HG02973 (cell line): ENCODE data around the gene PARD3B.
"Not testable (repeated sequence)": the region's sequence is repeated elsewhere in the genome, so short reads cannot be mapped to it uniquely, and the experiment has no call there.

Experiments used
- ATAC-seq: cut with Tn5 transposase; IDR thresholded peaks from one replicate; pipeline ENCODE4 v1.9.1; 2021; ENCODE audit warnings: moderate library complexity; ENCODE audit not compliant: unreplicated experiment

PARD3B gene

GRCh38 chr2:204541637-204542036, 3.6 kb upstream of the PARD3B start:
- ATAC-seq: no peak

- ATAC-seq: no peak
Observed at GRCh38 chr2:204542982-204543608, 2.2 kb upstream of the PARD3B start.

- peak; percentile 22 for ATAC-seq
Observed at GRCh38 chr2:204545861-204546735, 823 bp downstream of the PARD3B start.

GRCh38 chr2:204550751-204551511, 5.7 kb downstream of the PARD3B start:
- no peak for ATAC-seq

- no peak for ATAC-seq
Observed at GRCh38 chr2:204551512-204551863, 6.2 kb downstream of the PARD3B start.

- no peak for ATAC-seq
Observed at GRCh38 chr2:204557604-204558003, 12.3 kb downstream of the PARD3B start.

- not testable (repeated sequence) for ATAC-seq
Observed at GRCh38 chr2:204559358-204559757, 14.1 kb downstream of the PARD3B start.

GRCh38 chr2:204560902-204561301, 15.6 kb downstream of the PARD3B start:
- no peak for ATAC-seq

GRCh38 chr2:204561771-204562170, 16.5 kb downstream of the PARD3B start:
- no peak for ATAC-seq

GRCh38 chr2:204566439-204566838, 21.2 kb downstream of the PARD3B start:
- ATAC-seq: no peak

- no peak for ATAC-seq
Observed at GRCh38 chr2:204570421-204570820, 25.1 kb downstream of the PARD3B start.

- no peak for ATAC-seq
Observed at GRCh38 chr2:204571041-204571440, 25.8 kb downstream of the PARD3B start.

- ATAC-seq: no peak
Observed at GRCh38 chr2:204571911-204572310, 26.6 kb downstream of the PARD3B start.

GRCh38 chr2:204573221-204573620, 27.9 kb downstream of the PARD3B start:
- no peak for ATAC-seq

- ATAC-seq: no peak
Observed at GRCh38 chr2:204574486-204574885, 29.2 kb downstream of the PARD3B start.

GRCh38 chr2:204575463-204575862, 30.2 kb downstream of the PARD3B start:
- no peak for ATAC-seq

GRCh38 chr2:204576362-204576979, 31.2 kb downstream of the PARD3B start:
- ATAC-seq: no peak

GRCh38 chr2:204578928-204579598, 33.8 kb downstream of the PARD3B start:
- ATAC-seq: no peak

GRCh38 chr2:204581946-204582345, 36.7 kb downstream of the PARD3B start:
- no peak for ATAC-seq

GRCh38 chr2:204583773-204584172, 38.5 kb downstream of the PARD3B start:
- no peak for ATAC-seq

GRCh38 chr2:204585930-204586329, 40.7 kb downstream of the PARD3B start:
- ATAC-seq: no peak
